IPS DF 4.7 (cell line): ENCODE results near the gene EDN2.

ENCODE experiments used
- DNase-seq: peaks from one replicate; pipeline ENCODE4 v3.0.0-alpha.2; 2013; ENCODE audit warnings: low spot score; ENCODE audit errors: extremely low read depth

The EDN2 gene

GRCh38 chr1:41439234-41439633 lies 45.2 kb downstream of the EDN2 start:
- DNase-seq, result no peak

- no peak for DNase-seq
Measured at GRCh38 chr1:41438711-41439110, 45.8 kb downstream of the EDN2 start.

- DNase-seq, result no peak
Measured at GRCh38 chr1:41437011-41437355, 47.5 kb downstream of the EDN2 start.

GRCh38 chr1:41436281-41437010 lies 48.0 kb downstream of the EDN2 start:
- no peak for DNase-seq

GRCh38 chr1:41435570-41436178 lies 48.8 kb downstream of the EDN2 start:
- no peak for DNase-seq

- DNase-seq, result no peak
Measured at GRCh38 chr1:41434748-41435449, 49.6 kb downstream of the EDN2 start.

- no peak for DNase-seq
Measured at GRCh38 chr1:41434306-41434705, 50.2 kb downstream of the EDN2 start.

GRCh38 chr1:41433501-41433900 lies 51.0 kb downstream of the EDN2 start:
- DNase-seq, result no peak

GRCh38 chr1:41432481-41433280 lies 51.8 kb downstream of the EDN2 start:
- peak; percentile 62 for DNase-seq

GRCh38 chr1:41431490-41432350 lies 52.8 kb downstream of the EDN2 start:
- no peak for DNase-seq

- no peak for DNase-seq
Measured at GRCh38 chr1:41430582-41430981, 53.9 kb downstream of the EDN2 start.

- DNase-seq, result no peak
Measured at GRCh38 chr1:41430069-41430468, 54.4 kb downstream of the EDN2 start.

GRCh38 chr1:41429641-41430035 lies 54.8 kb downstream of the EDN2 start:
- no peak for DNase-seq
